Activated T-cell treated with anti-CD3 and anti-CD28 coated beads for 4 hours (primary cell): Measurements from ENCODE around the gene INPP5D.

Experiments
- DNase-seq: peaks from one replicate; pipeline ENCODE4 v3.0.0-alpha.2; 2020

INPP5D gene

GRCh38 chr2:233247116-233247515 lies 187.0 kb downstream of the INPP5D start:
- DNase-seq: no peak

GRCh38 chr2:233247744-233248143 lies 187.6 kb downstream of the INPP5D start:
- peak; percentile 42 for DNase-seq

GRCh38 chr2:233248999-233249398 lies 188.9 kb downstream of the INPP5D start:
- DNase-seq: no peak

- no peak for DNase-seq
Measured at GRCh38 chr2:233250568-233250967, 190.4 kb downstream of the INPP5D start.

- no peak for DNase-seq
Measured at GRCh38 chr2:233250985-233251305, 190.8 kb downstream of the INPP5D start.

GRCh38 chr2:233251306-233252116 lies 191.4 kb downstream of the INPP5D start, which contains the start of gene ATG16L1:
ATG16L1 (plus strand) TSS chr2:233251673; CDS start chr2:233251828, 155 bp downstream.
- peak; percentile 89 for DNase-seq

GRCh38 chr2:233252227-233252626 lies 192.1 kb downstream of the INPP5D start:
- DNase-seq: no peak

GRCh38 chr2:233255151-233255550 lies 195.0 kb downstream of the INPP5D start:
- no peak for DNase-seq

- no peak for DNase-seq
Measured at GRCh38 chr2:233256048-233256447, 195.9 kb downstream of the INPP5D start.
